ENCODE data around the gene TMPRSS2.

TMPRSS2 gene

DNA sequence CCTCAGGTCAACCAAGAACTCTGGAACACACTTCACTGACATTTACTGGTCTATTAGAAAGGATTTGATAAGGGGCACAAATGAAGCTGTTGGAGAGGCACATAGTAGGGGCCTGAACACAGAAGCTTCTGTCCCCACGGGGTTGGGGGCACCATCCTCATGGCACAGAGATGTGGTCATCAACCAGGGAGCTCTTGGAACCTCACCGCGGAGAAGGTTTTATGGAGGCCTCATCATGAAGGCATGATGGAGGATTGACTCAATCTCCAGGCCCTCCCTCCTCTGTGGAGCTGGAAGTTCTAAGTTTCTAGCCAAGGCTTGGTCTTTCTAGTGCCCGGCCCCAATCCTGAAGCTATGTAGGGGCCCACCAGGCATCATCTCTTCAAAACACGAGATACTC, 58.3 kb downstream of the TMPRSS2 start:
- Histone ChIP-seq H3F3A (ENCODE audit: insufficient read depth, low read length) (no peaks in the 10 kb centered on the region), H4K20me1 (ENCODE audit: insufficient read depth, low read length) (no peaks in the 10 kb centered on the region), H3K4me2 (ENCODE audit: low read length) (no peak overlapping the region), H3K79me2 (ENCODE audit: insufficient read depth, low read length) (no peaks in the 10 kb centered on the region), H3K36me3 (ENCODE audit: insufficient read depth, low read length) (peaks cover 60% of the 10 kb centered on the region), H3K9ac (ENCODE audit: low read length) (no peak overlapping the region), H2AFZ (ENCODE audit: low read length) (no peak overlapping the region), H3K4me1 (ENCODE audit: insufficient read depth, low read length, severe bottlenecking) (no peaks in the 10 kb centered on the region), H3K4me3 (ENCODE audit: low read depth, low read length, poor library complexity, severe bottlenecking) (no peak overlapping the region), H3K27ac (ENCODE audit: low read depth, low read length, poor library complexity, severe bottlenecking) (no peak overlapping the region), H3K27me3 (ENCODE audit: insufficient read depth, low read length) (no peaks in the 10 kb centered on the region), H3K9me2 (ENCODE audit: low read depth, low read length) (no peaks in the 10 kb centered on the region), H3K9me3 (ENCODE audit: low read length) (no peaks in the 10 kb centered on the region)
- no peak for TF ChIP-seq EZH2 (IDR thresholded peaks at IDR 0.05; ENCODE audit: borderline replicate concordance, low read length)
- TF ChIP-seq, protein P1, sequence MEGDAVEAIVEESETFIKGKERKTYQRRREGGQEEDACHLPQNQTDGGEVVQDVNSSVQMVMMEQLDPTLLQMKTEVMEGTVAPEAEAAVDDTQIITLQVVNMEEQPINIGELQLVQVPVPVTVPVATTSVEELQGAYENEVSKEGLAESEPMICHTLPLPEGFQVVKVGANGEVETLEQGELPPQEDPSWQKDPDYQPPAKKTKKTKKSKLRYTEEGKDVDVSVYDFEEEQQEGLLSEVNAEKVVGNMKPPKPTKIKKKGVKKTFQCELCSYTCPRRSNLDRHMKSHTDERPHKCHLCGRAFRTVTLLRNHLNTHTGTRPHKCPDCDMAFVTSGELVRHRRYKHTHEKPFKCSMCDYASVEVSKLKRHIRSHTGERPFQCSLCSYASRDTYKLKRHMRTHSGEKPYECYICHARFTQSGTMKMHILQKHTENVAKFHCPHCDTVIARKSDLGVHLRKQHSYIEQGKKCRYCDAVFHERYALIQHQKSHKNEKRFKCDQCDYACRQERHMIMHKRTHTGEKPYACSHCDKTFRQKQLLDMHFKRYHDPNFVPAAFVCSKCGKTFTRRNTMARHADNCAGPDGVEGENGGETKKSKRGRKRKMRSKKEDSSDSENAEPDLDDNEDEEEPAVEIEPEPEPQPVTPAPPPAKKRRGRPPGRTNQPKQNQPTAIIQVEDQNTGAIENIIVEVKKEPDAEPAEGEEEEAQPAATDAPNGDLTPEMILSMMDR (IDR thresholded peaks at IDR 0.05; ENCODE audit: low read length), result no peak

DNA sequence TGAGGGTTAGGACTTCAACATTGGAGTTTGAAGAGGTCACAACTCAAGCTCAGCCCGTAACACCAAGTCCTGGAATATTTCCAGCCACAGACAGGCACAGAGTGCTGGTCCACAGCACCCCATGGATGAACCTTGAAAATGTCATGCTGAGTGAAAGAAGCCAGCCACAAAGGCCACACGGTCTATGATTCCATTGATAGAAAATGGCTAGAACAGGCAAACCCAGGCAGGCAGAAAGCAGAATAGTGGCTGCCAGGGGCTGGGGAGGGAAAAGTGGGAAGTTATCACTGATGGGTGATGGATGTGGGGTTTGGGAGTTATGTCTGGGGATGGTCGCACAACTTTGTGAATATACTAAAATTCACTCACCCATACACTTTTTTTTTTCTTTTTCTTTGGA, 60.6 kb downstream of the TMPRSS2 start:
- H4K20me1 ChIP-seq (ENCODE audit: insufficient read depth, low read length), result no peaks in the 10 kb centered on the region
- no peak overlapping the region for H3K4me2 ChIP-seq (ENCODE audit: low read length)
- peaks cover 71% of the 10 kb centered on the region for H3K36me3 ChIP-seq (ENCODE audit: insufficient read depth, low read length)
- no peak overlapping the region for H3K27ac ChIP-seq (ENCODE audit: low read depth, low read length, poor library complexity, severe bottlenecking)
- H3K9me3 ChIP-seq (ENCODE audit: low read length), result no peaks in the 10 kb centered on the region
- no peaks in the 10 kb centered on the region for H3K79me2 ChIP-seq (ENCODE audit: insufficient read depth, low read length)
- no peak overlapping the region for H2AFZ ChIP-seq (ENCODE audit: low read length)
- H3F3A ChIP-seq (ENCODE audit: insufficient read depth, low read length), result no peaks in the 10 kb centered on the region
- H3K4me3 ChIP-seq (ENCODE audit: low read depth, low read length, poor library complexity, severe bottlenecking), result no peak overlapping the region
- H3K27me3 ChIP-seq (ENCODE audit: insufficient read depth, low read length), result no peaks in the 10 kb centered on the region
- H3K4me1 ChIP-seq (ENCODE audit: insufficient read depth, low read length, severe bottlenecking), result no peaks in the 10 kb centered on the region
- TF ChIP-seq EZH2 (IDR thresholded peaks at IDR 0.05; ENCODE audit: borderline replicate concordance, low read length), result no peak
- TF ChIP-seq, protein P1 (IDR thresholded peaks at IDR 0.05; ENCODE audit: low read length), result no peak
- no peak overlapping the region for H3K9ac ChIP-seq (ENCODE audit: low read length)
- no peaks in the 10 kb centered on the region for H3K9me2 ChIP-seq (ENCODE audit: low read depth, low read length)

DNA sequence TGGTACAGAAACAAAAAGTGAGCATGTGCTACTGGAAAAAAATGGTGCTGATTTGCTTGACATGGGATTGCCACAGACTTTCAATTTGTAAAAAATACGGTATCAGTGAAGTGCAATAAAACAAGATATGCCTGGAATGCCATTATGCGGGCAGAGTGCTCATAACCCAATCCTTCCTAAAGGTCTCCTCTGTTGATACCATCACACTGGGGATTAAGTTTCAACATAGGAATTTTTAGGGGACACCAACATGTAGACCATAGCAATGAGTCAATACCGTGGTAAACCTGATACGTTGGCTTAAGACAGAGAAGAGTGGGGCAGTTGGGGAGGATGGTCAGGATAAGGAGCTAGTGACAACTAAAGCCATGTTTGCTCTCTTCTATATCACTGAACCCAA, 61.4 kb downstream of the TMPRSS2 start:
- no peak overlapping the region for H3K9ac ChIP-seq (ENCODE audit: low read length)
- H3K4me1 ChIP-seq (ENCODE audit: insufficient read depth, low read length, severe bottlenecking), result no peaks in the 10 kb centered on the region
- no peaks in the 10 kb centered on the region for H3K79me2 ChIP-seq (ENCODE audit: insufficient read depth, low read length)
- peaks cover 79% of the 10 kb centered on the region for H3K36me3 ChIP-seq (ENCODE audit: insufficient read depth, low read length)
- no peak overlapping the region for H3K27ac ChIP-seq (ENCODE audit: low read depth, low read length, poor library complexity, severe bottlenecking)
- no peak overlapping the region for H2AFZ ChIP-seq (ENCODE audit: low read length)
- H3K4me2 ChIP-seq (ENCODE audit: low read length), result no peak overlapping the region
- no peaks in the 10 kb centered on the region for H3F3A ChIP-seq (ENCODE audit: insufficient read depth, low read length)
- H3K9me2 ChIP-seq (ENCODE audit: low read depth, low read length), result no peaks in the 10 kb centered on the region
- H4K20me1 ChIP-seq (ENCODE audit: insufficient read depth, low read length), result no peaks in the 10 kb centered on the region
- no peaks in the 10 kb centered on the region for H3K9me3 ChIP-seq (ENCODE audit: low read length)
- no peak overlapping the region for H3K4me3 ChIP-seq (ENCODE audit: low read depth, low read length, poor library complexity, severe bottlenecking)
- H3K27me3 ChIP-seq (ENCODE audit: insufficient read depth, low read length), result no peaks in the 10 kb centered on the region
- TF ChIP-seq EZH2 (IDR thresholded peaks at IDR 0.05; ENCODE audit: borderline replicate concordance, low read length), result no peak
- TF ChIP-seq, protein P1 (IDR thresholded peaks at IDR 0.05; ENCODE audit: low read length), result no peak
